ENCODE measurements around the gene PFKP.

Gene PFKP

DNA sequence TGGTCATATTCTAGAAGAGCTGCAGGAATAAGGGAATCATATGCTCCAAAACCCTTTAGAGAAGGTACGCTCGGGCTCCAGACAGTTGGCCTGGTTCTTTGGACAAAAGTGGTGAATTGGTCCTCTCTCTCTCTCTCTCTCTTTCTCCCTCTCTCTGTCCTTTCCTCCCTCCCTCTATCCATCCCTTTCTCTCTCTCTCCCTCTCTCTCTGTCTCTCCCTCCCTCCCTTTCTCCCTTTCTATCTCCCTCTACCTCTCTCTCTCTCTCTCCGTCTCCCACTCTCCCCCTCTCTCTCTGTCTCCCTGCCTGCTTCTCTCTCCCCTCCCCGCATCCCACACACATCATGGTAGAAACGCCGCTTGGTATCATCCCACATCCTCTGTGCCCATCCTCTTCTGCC, 19.8 kb upstream of the PFKP start:
- no peak for DNase-seq

DNA sequence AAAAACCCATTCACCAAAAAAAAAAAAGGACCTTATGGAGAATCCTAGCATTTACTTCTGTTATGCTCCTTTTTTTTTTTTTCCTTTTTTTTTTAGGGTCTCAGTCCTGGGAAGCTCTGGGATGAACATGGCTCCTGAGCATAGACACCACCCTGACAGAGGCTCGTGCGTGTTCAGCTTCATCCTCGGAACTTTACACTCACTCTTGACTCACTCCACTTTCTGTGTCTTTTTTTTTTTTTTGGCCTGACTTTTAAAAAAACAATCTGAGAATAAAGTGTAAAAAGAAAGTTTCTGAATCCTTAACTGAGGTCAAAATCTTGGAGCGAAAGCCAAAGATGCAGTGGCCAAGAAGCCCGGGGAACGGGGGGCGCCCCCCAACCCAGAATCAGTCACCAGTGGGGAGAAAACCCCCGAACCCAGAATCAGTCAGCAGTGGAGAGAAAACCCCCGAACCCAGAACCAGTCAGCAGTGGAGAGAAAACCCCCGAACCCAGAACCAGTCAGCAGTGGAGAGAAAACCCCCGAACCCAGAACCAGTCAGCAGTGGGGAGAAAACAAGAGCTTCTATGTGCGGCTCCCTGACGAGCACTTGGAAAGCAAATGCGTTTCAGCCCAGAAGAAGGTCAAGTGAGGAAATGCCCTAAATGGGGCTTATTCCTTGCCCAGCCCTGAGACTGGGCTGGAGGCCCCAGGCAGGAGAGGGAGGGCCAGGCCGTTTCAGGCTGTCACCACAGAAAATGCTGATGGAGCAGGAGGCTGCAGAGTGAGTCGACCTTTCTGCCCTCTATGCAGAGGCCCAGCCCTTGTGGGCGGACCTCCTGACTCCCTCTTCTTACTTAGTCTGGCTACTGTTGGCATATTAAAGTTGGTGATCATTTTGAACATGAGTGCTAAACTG, 19.0 kb upstream of the PFKP start:
- DNase-seq = no peak

DNA sequence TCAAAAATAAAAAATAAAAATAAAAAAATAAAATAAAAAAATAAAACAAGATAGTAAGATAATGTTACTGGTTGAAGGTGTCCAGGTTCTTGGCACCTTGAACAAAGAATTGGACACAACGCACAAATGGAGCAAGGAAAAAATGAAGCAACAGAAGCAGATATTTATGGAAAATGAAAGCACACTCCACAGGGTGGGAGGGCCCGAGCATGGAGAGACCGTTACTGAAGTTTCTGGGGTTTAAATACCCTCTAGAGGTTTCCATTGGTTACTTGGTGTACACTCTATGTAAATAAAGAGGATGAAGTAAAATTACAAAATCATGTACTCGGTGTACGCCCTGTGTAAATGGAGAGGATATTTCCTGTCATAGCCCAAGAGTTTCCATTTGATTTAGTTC, 15.7 kb upstream of the PFKP start:
- DNase-seq = no peak

DNA sequence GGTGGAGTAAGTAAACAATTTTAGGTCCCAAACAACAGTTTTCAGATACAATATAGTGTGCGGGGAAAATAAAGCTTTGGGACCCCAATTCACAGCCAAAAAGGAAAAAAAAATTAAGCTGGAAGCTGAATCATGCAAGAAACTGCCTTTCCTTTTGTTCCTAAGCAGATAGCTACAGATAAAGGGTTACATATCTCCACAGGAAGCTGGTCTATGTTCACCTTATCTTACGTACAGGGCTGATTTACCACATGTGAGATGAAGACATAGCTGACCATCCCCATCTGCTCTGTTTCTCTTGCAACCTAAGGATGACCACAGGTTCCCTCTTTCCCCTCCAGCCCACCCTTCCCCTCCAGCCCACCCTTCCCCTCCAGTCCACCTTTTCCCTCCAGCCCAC, 14.2 kb upstream of the PFKP start:
- no peak for DNase-seq

DNA sequence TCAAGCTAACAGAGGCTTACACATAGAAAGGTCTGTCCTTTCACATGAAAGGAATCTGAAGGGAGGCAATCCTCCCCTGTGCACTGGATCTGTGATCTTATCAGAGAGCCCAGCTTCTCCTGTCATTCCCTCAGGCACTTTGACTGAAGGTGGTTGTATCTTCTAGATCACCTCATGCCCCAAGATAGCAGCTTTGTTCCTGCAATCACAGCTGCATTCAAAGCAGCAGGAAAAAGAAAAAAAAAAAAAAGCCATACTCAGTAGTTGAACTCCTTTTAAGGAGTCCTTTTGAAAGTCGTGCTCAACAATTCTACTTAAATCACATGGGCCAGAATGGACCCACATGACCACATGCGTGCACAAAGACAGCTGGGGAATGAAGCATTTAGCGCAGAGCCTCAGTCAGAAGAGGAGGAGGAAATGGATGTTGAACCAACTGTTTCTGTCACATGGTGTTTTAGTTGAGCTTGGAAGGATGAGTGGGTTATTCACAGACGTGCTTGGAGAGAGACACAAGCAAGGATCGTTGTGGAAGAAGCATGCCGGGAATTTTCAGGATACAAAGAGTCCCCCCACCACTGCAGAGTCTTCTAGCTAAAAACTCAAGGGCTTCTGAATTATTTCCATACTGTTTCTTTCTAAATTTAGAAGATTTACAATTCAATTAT, 13.0 kb upstream of the PFKP start:
- no peak for DNase-seq

DNA sequence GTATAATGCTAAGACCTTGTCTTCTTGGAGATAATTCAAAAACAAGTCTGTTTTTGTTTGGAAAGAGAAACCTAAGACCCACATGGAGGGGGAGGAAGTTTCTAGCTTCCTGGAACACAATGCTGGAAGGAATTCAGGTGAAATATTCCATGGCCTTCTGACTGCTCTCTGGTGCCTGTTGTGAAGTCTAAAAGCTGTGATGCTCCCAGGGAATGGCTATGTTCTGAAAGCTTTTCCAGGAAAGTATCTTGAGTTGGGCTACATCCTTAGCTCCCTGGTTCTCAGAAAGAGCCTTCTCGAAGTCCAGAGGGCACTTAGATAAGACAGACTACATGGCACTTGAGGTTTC, 12.5 kb upstream of the PFKP start:
- DNase-seq = no peak

DNA sequence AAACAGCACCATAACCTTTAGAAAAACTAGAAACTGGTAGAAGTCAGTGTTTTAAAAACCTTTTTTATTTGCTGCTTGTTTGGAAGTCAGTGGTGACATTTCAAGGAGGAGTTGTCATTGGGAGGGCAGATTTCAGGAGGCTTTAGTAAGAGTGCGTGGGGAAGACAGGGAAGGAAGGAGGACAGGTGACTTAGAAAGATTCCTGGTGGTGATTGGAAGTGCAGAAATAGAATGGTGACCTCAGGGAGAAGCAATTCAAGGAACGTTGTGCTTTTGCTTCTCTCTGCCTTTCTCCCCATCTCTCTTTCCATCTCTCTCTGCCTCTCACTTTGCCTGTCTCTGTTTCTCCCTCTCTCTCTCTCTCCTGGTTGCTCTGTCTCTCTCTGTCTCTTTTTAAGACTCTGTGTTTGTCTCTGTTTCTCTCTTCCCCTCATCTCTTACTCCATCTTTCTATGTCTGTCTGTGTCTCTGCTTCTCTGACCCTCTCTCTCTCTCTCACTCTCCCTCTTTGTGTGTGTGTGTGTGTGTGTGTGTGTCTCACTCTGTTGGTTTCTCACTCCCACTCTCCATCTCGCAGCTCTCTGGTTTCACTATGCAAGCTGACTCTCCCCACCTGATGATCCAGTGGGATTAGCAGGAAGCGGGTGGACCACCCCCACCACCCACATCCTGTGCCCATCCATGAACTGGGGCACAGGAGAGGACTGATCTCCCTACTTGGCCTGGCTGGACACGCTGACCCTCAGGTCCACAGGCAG, 10.9 kb upstream of the PFKP start:
- no peak for DNase-seq

DNA sequence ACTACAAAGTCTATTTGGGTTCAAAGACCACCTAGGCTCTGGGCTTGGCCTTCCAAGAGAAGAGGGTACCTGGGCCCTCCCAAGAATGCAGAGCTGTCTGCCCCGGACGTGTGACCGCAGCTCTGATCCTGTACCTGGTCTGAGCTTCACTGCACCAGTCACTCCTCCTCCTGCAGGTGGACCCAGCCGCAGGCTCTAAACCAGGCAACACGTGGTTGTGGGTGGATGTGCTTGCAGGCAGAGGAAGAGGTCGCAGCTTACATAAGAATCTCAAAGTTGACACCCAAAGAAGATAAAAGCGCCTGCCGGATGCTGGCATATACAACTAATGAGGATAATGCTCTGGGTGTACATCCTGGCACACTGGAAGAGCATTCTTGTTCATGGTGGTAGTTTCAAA, 9.4 kb upstream of the PFKP start:
- DNase-seq = no peak

DNA sequence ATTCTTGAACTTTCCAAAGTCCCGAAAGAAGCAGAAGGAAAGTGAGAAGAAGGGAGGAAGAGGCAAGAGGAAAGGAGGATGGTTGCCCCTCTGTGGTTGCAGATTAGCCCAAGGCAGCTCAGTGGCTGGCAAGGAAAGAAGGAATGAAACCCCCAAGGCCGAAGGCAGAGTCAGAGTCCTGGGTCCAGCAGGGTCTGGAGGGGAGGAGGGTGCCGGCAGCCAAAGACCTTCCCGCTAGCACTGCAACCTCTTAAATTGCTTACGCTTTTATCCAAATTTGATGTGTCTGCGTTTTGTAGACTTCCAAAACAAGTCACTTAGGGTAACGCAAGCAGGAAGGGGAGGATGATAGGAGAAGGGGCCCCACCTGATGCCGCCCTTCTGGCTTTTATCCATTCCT, 7.4 kb upstream of the PFKP start:
- DNase-seq = no peak

DNA sequence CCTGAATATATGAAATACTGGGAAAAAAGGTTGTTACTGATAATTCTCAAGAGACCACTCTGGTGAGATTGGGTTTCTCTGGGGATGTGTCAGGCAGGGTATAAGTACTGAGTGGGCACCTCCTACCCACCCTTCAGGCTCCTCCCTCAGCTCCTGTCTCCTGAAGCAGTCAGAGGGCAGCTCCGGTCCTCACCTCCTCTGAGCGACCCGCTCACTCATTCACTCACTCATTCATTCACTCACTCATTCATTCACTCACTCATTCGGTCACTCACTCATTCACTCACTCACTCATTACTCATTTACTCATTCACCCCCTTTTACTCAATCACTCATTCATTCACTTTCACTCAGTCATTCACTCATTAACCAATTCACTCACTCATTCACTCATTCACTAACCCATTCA, 6.9 kb upstream of the PFKP start:
- no peak for DNase-seq

DNA sequence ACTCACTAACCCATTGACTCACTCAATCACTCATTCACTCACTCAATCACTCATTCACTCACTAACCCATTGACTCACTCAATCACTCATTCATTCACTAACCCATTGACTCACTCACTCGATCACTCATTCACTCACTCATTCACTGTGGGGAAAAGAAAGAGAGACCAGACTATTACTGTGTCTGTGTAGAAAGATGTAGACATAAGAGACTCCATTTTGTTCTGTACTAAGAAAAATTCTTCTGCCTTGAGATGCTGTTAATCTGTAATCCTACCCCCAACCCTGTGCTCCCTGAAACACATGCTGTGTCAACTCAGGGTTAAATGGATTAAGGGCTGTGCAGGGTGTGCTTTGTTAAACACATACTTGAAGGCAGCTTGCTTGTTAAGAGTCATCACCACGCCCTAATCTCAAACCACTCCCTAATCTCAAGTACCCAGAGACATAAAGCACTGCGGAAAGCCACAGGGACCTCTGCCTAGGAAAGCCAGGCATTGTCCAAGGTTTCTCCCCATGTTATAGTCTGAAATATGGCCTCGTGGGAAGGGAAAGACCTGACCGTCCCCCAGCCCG, 5.9 kb upstream of the PFKP start:
- DNase-seq = peak in 1 of 2 experiments; percentile 10

DNA sequence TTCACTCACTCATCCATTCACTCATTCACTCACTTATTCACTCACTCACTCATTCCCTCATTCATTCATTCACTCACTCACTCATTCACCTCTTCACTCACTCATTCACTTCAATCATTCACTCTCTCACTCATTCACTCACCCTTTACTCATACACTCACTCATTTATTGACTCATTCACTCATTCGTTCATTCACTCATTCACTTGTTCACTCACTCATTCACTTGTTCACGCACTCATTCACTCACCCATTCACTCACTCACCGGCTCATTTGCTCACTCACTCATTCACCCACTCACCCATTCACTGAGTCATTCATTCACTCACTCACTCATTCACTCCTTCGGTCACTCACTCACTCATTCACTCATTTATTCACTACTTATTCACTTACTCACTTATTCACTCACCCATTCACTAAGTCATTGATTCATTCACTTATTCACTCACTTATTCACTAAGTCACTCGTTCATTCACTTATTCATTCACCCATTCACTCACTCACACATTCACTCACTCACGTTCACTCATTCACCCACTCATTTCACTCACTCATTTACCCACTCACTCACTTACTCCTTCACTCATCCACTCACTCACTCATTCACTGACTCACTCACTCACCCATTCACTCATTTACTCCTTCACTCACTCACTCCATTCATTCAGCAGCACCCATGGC, 4.7 kb upstream of the PFKP start:
- DNase-seq = no peak

DNA sequence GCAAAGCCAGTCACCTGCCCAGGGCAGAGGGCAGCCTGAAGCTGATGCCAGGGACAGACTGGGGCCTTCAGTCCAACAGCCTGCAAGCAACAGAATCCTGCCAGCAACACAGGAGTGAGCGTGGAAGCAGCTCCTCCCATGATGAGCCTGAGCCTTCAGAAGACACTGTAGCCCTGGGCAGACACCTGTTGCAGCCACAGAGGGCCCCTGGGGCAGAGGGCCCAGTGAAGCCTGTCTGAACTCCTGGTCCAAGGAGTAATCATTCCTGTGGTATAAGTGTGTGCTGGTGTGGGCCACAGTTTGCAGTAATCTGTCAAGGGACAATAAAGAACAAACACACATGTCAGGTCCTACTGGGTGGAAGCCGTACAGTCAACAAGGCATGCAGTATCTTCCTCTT, 2.9 kb upstream of the PFKP start:
- DNase-seq = no peak

DNA sequence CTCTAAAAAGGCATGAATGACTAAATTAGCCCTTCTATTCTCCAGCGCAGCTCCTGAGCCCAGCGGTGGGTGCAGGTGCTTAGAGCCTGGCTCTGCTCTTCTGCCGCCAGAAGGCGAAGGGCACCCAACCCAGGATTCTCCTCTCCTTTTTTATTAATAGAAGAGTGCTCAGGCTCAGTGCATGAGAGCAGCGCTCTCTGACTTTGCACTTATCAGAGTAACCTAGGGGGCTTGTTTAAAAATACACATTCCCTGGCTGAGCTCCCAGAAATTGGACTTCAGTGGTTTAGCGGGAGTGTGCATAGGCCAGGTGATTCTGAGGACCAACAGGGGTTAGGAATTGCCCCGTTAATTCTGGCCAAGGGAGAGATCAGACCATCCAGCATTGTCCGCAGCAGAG, 1.7 kb upstream of the PFKP start:
- DNase-seq = no peak

DNA sequence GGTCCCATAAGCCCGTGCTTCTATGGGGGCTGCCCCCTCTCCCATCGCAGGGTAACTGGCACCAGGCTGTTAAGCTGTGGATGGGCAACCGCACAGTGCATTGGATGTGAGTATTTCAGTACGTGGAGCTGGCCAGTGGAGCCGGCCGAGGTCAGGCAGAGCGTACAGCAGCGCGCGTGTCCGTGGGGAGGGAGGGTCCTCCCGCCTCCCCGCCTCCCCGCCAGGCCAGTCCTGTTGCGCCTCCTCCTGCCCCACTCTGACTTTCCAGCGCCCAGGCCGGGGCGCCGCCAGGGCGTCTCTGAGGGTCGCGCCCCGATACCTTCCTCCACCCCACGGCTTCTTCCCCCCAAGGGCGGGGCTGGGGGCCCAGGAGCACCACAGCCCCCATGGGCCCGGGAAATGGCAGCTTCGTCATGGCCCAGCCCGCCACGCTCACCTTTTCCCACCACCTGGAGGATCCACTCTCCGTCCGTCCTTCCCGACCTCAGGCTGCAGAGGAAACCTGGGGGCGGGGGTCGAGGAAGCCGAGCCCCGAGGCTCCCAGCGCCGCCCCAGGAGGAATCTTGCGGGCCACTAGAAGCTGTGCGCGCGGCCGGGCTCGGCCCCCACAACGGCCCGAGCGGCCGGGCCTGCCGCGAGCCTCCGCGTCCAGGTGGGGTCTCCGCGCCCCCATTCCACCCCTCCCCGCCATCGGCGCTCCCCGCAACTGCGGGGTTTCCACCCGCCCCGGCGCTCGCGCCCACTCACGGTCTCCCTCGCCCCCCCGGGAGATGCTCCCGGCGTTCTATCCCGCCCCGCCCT, 831 bp upstream of the PFKP start:
- DNase-seq = no peak

DNA sequence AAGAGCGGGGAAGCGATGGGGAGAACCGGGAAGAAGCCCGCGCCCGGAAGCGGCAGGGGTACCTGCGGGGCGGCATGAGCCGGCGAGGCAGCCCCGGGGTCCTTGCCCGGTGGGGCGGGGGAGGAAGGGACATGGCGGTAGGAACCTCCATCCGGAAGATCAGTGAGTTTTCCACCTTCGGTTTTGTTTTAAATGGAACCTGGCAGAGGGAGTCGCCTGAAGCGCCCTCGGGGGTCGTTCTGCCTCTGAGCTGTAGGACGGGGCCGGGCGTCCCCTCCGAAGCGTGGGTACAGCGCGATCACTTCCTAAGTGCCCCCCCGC, 471 bp downstream of the PFKP start:
- DNase-seq = no peak

DNA sequence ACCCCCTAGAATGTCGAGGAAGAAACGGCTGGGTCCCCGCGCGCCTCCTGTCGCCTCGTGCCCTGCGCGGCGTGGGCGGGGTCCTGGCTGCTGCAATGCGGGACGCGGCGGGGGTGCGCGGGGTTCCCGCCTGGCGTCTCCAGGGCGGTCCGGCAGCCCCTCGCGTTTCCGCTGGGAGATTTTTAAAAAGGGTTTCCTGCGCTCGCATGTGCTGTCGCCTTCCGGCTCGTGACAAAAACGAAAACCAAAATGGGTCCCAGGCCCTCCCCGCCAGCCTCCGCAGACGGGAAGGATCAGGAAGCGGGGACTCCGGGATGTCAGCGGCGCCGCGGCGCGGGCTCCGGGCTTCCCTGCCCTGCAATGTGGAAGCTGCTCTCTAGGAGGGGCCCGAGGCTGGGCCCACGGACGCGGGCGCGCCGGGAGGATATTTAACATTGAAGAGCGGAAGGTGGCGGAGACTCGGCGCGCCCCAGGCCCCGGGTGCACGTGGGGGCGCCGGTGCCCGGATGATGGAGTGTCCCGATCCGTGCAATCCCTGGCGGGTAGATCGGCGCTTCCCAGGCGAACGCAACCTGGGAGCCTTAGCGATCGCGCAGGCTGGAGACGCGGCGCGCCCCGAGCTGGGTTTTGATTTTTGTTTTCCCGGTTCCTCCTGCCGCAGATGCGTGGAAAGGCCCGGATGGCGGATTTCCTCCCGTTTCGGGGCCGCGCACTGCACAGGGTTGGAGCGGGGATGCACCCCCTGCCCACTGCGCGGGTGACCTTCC, 1.0 kb downstream of the PFKP start:
- no peak for DNase-seq

DNA sequence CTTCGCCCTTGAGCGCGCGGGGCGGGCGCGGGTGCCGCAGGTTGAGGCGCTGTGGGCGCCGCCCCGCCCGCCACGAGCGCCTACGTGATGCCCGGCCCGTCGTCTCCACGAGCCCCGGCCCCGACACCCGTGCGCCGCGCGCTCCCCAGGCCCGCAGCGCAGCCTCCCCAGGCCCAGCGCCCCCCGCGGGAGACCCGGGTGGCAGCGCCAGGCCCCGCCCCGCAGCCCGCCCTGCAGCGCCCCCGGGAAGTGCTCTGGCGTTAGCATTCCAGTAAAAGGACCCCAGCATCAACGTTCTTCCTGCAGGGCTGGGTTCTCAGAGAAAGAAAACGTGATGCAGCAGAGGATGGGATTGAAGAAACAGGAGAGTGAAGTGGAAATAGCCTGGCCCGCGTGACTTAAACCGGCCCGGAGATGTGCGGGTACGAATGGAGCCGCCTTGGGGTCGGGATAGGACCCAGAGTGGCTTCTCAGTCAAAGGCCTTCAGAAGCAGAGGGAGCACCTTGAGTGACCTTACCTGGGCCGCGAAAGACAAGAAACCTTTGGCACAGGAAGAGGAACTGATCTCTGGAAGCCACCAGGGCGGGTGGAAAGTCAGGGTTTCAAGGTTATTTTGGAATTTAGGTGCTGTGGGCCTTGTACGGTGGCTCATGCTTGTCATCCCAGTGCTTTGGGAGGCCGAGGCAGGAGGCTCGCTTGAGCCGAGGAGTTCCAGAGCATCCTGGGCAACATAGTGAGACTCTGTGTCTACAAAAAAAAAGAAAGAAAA, 1.8 kb downstream of the PFKP start:
- DNase-seq = no peak

DNA sequence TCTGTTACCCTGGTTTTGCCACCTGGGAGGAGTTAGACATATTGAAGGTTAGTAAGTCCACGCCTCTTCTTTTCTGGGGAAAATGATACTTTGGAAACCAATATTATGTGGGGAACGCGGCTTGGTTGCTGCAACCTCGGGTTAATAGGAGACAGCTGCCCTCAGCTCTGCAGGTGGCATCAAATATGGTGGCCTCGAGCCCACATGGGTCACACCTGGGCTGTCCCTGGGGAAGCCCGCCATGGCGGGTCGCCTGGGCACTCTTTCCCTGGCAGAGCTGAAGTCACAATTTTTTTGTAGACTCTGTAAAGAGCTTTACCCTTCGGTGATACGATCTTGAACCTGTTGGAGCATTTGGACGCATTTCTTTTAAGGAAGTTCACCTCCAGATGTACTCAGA, 2.5 kb downstream of the PFKP start:
- no peak for DNase-seq

DNA sequence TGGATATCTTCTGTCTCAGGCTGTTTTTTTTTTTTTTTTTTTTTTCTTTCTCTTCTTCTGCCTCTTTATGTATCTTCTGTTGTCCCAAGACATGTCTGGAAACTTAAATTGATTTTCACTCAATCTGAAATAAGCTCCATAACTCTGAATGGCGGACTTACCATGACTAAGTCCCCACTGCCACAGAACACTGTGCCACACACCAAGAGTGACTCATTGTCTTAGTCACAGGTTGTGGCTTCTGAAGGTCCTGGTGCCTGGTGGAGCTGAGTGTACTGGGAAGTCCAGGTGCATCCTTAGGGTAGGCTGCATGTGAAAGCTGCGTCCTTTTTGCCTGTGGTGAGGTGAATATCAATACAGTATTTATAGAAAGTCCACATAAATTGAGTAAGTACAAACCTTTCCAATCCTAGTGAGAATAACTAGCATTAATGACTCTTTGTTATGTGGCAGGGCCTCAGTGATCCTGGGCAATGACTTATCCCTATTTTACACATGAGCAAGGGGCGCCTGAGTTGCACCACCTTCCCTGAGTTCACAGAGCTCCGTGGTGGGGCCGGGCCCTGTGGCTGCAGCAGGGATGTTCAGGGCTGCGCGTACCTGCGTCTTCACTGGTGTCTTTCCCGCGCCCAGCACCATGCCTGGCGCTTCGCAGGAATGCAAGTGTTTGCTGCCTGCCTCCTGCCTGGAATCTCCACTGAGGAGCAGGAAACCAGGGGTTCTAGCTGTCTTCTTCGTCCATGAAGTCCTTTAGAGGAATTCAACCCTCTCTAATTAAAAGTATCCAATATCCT, 4.3 kb downstream of the PFKP start:
- no peak for DNase-seq

Data from NCI-H187 (cell line).